H9 (cell line): Measurements from ENCODE around the gene PNPLA7. TPM values are rescaled to one million over a fixed set of nuclear protein-coding genes. Genes with fewer than 3 reads are reported as not detected.

Experiments used
- DNase-seq: peaks from one replicate; pipeline ENCODE4 v3.0.0-alpha.2; 2017
- H2AFZ ChIP-seq: one replicate; pipeline ENCODE4 v1.6.1; 2013; ENCODE audit warnings: mild to moderate bottlenecking, low read length, control low read depth, moderate library complexity
- H2AK5ac ChIP-seq: 2 replicates; pipeline ENCODE4 v1.6.1; 2013; ENCODE audit warnings: low read length, control low read depth, mixed read lengths; ENCODE audit not compliant: insufficient read length
- H2BK120ac ChIP-seq: one replicate; pipeline ENCODE4 v1.6.1; 2013; ENCODE audit warnings: low read depth, mild to moderate bottlenecking, low read length, control low read depth, inconsistent platforms; ENCODE audit not compliant: poor library complexity, severe bottlenecking
- H2BK12ac ChIP-seq: 2 replicates; pipeline ENCODE4 v1.6.1; 2013; ENCODE audit warnings: low read length, control low read depth, mixed read lengths, low read depth; ENCODE audit not compliant: insufficient read length
- H2BK15ac ChIP-seq: 2 replicates; pipeline ENCODE4 v1.6.1; 2013; ENCODE audit warnings: low read depth, low read length, control low read depth
- H2BK20ac ChIP-seq: one replicate; pipeline ENCODE4 v1.6.1; 2013; ENCODE audit warnings: low read depth, mild to moderate bottlenecking, low read length, control low read depth, inconsistent platforms; ENCODE audit not compliant: poor library complexity, severe bottlenecking
- H2BK5ac ChIP-seq: 2 replicates; pipeline ENCODE4 v1.6.1; 2013; ENCODE audit warnings: low read length, control low read depth, mixed read lengths; ENCODE audit not compliant: insufficient read length
- H3K14ac ChIP-seq: 2 replicates; pipeline ENCODE4 v1.6.1; 2013; ENCODE audit warnings: low read length, control low read depth; ENCODE audit not compliant: insufficient read depth
- H3K18ac ChIP-seq: 2 replicates; pipeline ENCODE4 v1.6.1; 2013; ENCODE audit warnings: low read depth, mild to moderate bottlenecking, mixed read lengths, low read length, control low read depth; ENCODE audit not compliant: insufficient read length
- H3K23ac ChIP-seq: 2 replicates; pipeline ENCODE4 v1.6.1; 2013; ENCODE audit warnings: low read length, control low read depth, mixed read lengths, low read depth; ENCODE audit not compliant: insufficient read length
- H3K23me2 ChIP-seq: 2 replicates; pipeline ENCODE4 v1.6.1; 2013; ENCODE audit warnings: low read depth, mild to moderate bottlenecking, mixed read lengths, low read length, control low read depth; ENCODE audit not compliant: insufficient read length, poor library complexity, severe bottlenecking
- H3K27ac ChIP-seq: 2 replicates; pipeline ENCODE4 v1.5.1; 2013; ENCODE audit warnings: low read length, control low read depth, mixed read lengths, low read depth; ENCODE audit not compliant: insufficient read length
- H3K27me3 ChIP-seq: 2 replicates; pipeline ENCODE4 v1.6.1; 2013; ENCODE audit warnings: low read length, control low read depth, inconsistent platforms; ENCODE audit not compliant: insufficient read depth
- H3K4ac ChIP-seq: 2 replicates; pipeline ENCODE4 v1.6.1; 2013; ENCODE audit warnings: low read depth, mild to moderate bottlenecking, control low read depth, inconsistent platforms, low read length, moderate library complexity
- H3K4me1 ChIP-seq: 2 replicates; pipeline ENCODE4 v1.6.1; 2013; ENCODE audit warnings: low read length, control low read depth, inconsistent platforms; ENCODE audit not compliant: insufficient read depth
- H3K4me2 ChIP-seq: 2 replicates; pipeline ENCODE4 v1.6.1; 2013; ENCODE audit warnings: low read length, control low read depth, mixed read lengths; ENCODE audit not compliant: insufficient read length, insufficient read depth
- H3K56ac ChIP-seq: 2 replicates; pipeline ENCODE4 v1.6.1; 2013; ENCODE audit warnings: low read depth, mild to moderate bottlenecking, mixed read lengths, low read length, control low read depth; ENCODE audit not compliant: insufficient read length
- H3K79me1 ChIP-seq: 2 replicates; pipeline ENCODE4 v1.6.1; 2013; ENCODE audit warnings: low read depth, mild to moderate bottlenecking, moderate library complexity, low read length, control low read depth, inconsistent platforms; ENCODE audit not compliant: insufficient read depth, poor library complexity, severe bottlenecking
- H3K79me2 ChIP-seq: 2 replicates; pipeline ENCODE4 v1.6.1; 2013; ENCODE audit warnings: low read length, control low read depth, inconsistent platforms; ENCODE audit not compliant: insufficient read depth
- H3K9ac ChIP-seq: 2 replicates; pipeline ENCODE4 v1.6.1; 2013; ENCODE audit warnings: low read length, control low read depth, mixed read lengths; ENCODE audit not compliant: insufficient read length; ENCODE audit errors: extremely low read depth
- H3K9me3 ChIP-seq: one replicate; pipeline ENCODE4 v1.6.1; 2013; ENCODE audit warnings: low read depth, low read length, inconsistent platforms; ENCODE audit not compliant: control insufficient read depth
- H3T11ph ChIP-seq: one replicate; pipeline ENCODE4 v1.6.1; 2013; ENCODE audit warnings: mild to moderate bottlenecking, low read length, control low read depth, inconsistent platforms
- H4K20me1 ChIP-seq: one replicate; pipeline ENCODE4 v1.6.1; 2013; ENCODE audit not compliant: control insufficient read depth, insufficient read length, insufficient read depth
- H4K5ac ChIP-seq: 2 replicates; pipeline ENCODE4 v1.6.1; 2013; ENCODE audit warnings: low read depth, mild to moderate bottlenecking, mixed read lengths, low read length, control low read depth; ENCODE audit not compliant: insufficient read length
- H4K8ac ChIP-seq: replicated peaks from 2 replicates; pipeline ENCODE4 v1.6.1; 2013; ENCODE audit warnings: low read length, control low read depth, mixed read lengths, low read depth; ENCODE audit not compliant: insufficient read length
- H4K91ac ChIP-seq: 2 replicates; pipeline ENCODE4 v1.6.1; 2013; ENCODE audit warnings: low read depth, mild to moderate bottlenecking, moderate library complexity, mixed read lengths, low read length, control low read depth; ENCODE audit not compliant: insufficient read length
- H3K27ac Mint-ChIP-seq, 3 experiments: 2 replicates in 2 of 3; 3 replicates in 1 of 3; pipeline ENCODE4 v1.8.0; 2020 to 2021; ENCODE audit warnings: mixed read lengths in 3 of 3, mild to moderate bottlenecking in 1 of 3, moderate library complexity in 1 of 3
- H3K27me3 Mint-ChIP-seq: 2 replicates; pipeline ENCODE4 v1.8.0; 2021; ENCODE audit warnings: low read depth, mild to moderate bottlenecking, moderate library complexity, mixed read lengths
- H3K36me3 Mint-ChIP-seq, 3 experiments: 2 replicates in 2 of 3; 3 replicates in 1 of 3; pipeline ENCODE4 v1.8.0; 2020 to 2021; ENCODE audit warnings: low read depth in 3 of 3, mixed read lengths in 3 of 3; ENCODE audit not compliant: insufficient read depth in 1 of 3
- H3K4me1 Mint-ChIP-seq, 2 experiments: 2 replicates each; pipeline ENCODE4 v1.8.0; 2020; ENCODE audit warnings: mixed read lengths in 2 of 2
- H3K4me3 Mint-ChIP-seq, 2 experiments: 2 replicates in 1 of 2; 3 replicates in 1 of 2; pipeline ENCODE4 v1.8.0; 2020 to 2021; ENCODE audit warnings: mild to moderate bottlenecking in 2 of 2, mixed read lengths in 2 of 2, moderate library complexity in 1 of 2
- H3K9me3 Mint-ChIP-seq, 2 experiments: 2 replicates in 1 of 2; 3 replicates in 1 of 2; pipeline ENCODE4 v1.8.0; 2020; ENCODE audit warnings: mild to moderate bottlenecking in 2 of 2, mixed read lengths in 2 of 2, moderate library complexity in 1 of 2
- WGBS: extraction: QIAGEN DNeasy Blood & Tissue Kit; methylation state at CpG from one replicate; pipeline ENCODE4 v1.1.7; 2013; ENCODE audit warnings: missing lambda C conversion rate, low lambda C conversion rate, mixed read lengths; ENCODE audit not compliant: insufficient read length; ENCODE audit errors: extremely low coverage; 5-methylcytosine and 5-hydroxymethylcytosine counted together
- total RNA-seq: library from RNA; stranded (reverse); gene quantifications from 2 replicates; pipeline ENCODE4 v1.2.1, GENCODE V29; 2021
- TF ChIP-seq, protein P1 (sequence below): fragments of 200-600 bp; sonication (generic); conservative IDR thresholded peaks from 3 replicates; pipeline ENCODE4 v1.8.0; 2021; ENCODE audit warnings: antibody characterized with exemption, mild to moderate bottlenecking

Gene PNPLA7
- total RNA-seq, 1 experiment from 2014 or later = 1.8 TPM

DNA sequence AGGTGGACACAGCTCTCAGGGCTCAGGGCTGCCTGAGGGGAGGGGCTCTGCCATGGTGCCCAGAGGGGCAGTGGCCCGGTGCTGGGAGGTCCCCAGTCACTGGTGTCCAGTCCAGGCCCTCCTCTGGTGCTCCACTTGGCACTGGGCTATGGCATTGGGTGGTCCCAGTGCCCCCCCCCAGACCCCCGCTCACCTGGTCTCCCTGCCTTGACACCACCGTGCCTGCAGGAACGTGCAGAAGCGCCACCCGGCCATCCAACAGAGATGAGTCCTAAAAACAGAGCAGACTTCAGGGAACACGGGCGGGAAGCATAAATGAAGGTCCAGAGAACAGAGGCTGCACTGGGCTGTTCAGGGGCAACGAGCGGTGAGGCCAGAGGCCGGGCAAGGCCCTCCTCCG lies 48.7 kb downstream of the PNPLA7 start:
- no CpG with 5 or more reads among the region's 12 CpGs for WGBS
- H3K4me3 Mint-ChIP-seq = peak overlapping the region in 1 of 2 experiments; percentile 58; a peak in 2 of 5 replicates
- Histone ChIP-seq H3K4ac (no peak overlapping the region), H3K23ac (no peak overlapping the region), H2BK12ac (no peak overlapping the region), H3K14ac (no peak overlapping the region), H3K18ac (no peak overlapping the region), H4K5ac (no peak overlapping the region), H3K79me2 (no peaks in the 10 kb centered on the region), H2AK5ac (no peak overlapping the region), H3K4me2 (no peak overlapping the region), H2BK120ac (no peak overlapping the region), H3K56ac (no peak overlapping the region), H3K27ac (no peak overlapping the region), H3T11ph (no peak overlapping the region), H3K27me3 (no peaks in the 10 kb centered on the region), H3K23me2 (no peaks in the 10 kb centered on the region), H3K4me1 (no peaks in the 10 kb centered on the region), H4K91ac (no peak overlapping the region), H3K79me1 (no peaks in the 10 kb centered on the region), H4K20me1 (no peaks in the 10 kb centered on the region), H3K9me3 (no peaks in the 10 kb centered on the region), H2BK15ac (no peak overlapping the region), H2AFZ (no peak overlapping the region), H2BK5ac (no peak overlapping the region), H2BK20ac (no peak overlapping the region), H3K9ac (no peak overlapping the region), H4K8ac (no peak overlapping the region)
- H3K27me3 Mint-ChIP-seq = peaks cover 20% of the 10 kb centered on the region
- peak overlapping the region in 1 of 3 experiments; percentile 58; a peak in 1 of 7 replicates for H3K27ac Mint-ChIP-seq
- peaks cover 4 to 16% (median 16%) of the 10 kb centered on the region in 3 experiments; a peak in 6 of 7 replicates for H3K36me3 Mint-ChIP-seq
- H3K4me1 Mint-ChIP-seq = no peaks in the 10 kb centered on the region
- TF ChIP-seq, protein P1, sequence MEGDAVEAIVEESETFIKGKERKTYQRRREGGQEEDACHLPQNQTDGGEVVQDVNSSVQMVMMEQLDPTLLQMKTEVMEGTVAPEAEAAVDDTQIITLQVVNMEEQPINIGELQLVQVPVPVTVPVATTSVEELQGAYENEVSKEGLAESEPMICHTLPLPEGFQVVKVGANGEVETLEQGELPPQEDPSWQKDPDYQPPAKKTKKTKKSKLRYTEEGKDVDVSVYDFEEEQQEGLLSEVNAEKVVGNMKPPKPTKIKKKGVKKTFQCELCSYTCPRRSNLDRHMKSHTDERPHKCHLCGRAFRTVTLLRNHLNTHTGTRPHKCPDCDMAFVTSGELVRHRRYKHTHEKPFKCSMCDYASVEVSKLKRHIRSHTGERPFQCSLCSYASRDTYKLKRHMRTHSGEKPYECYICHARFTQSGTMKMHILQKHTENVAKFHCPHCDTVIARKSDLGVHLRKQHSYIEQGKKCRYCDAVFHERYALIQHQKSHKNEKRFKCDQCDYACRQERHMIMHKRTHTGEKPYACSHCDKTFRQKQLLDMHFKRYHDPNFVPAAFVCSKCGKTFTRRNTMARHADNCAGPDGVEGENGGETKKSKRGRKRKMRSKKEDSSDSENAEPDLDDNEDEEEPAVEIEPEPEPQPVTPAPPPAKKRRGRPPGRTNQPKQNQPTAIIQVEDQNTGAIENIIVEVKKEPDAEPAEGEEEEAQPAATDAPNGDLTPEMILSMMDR = no peak
- peaks cover 18 to 72% of the 10 kb centered on the region in 2 experiments for H3K9me3 Mint-ChIP-seq
- no peak for DNase-seq
